ENCODE results near the gene IKZF2. TPM values are rescaled to one million over a fixed set of nuclear protein-coding genes. Genes with fewer than 3 reads are reported as not detected.

Gene IKZF2
- polyA plus RNA-seq, 1 donor (not counting 4 experiments of a cell fraction or from before 2014, with no cell fraction given) = 8.2 TPM

DNA sequence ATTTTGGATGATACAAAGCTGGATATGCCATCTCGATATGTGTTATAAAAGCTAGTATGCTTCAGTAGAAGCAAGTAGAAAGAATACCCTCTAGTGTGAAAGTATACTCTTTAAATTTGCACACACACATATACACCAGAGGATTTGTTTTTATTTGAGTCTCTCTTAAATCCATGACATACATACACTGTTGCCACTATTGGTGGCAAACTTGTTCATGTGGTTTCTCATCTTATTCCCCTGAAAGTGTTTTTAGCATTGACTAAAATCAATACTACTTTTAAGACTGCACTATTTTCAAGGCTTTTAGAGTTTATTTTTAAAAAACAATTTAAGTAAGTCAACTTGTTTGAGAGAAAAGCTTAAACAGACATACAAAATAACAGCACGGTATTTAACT is 137.4 kb downstream of the IKZF2 start:
- no peaks in the 10 kb centered on the region for H4K20me1 ChIP-seq (ENCODE audit: control insufficient read depth, extremely low read depth, insufficient read depth, low read length)
- no peaks in the 10 kb centered on the region for H3K4me1 ChIP-seq (ENCODE audit: control insufficient read depth, extremely low read depth, insufficient read depth, low read length)
- H3K9ac ChIP-seq (ENCODE audit: control insufficient read depth, extremely low read depth, insufficient read depth, low read length) = no peak overlapping the region
- H3K4me3 ChIP-seq (ENCODE audit: control insufficient read depth in 2 of 3, extremely low read depth in 1 of 3, insufficient read depth in 2 of 3, low read depth in 1 of 3, low read length in 3 of 3) = no peak overlapping the region
- no peak overlapping the region for H2AFZ ChIP-seq (ENCODE audit: control insufficient read depth, low read length)
- H3K9me1 ChIP-seq (ENCODE audit: control insufficient read depth, extremely low read depth, insufficient read depth, low read length) = no peaks in the 10 kb centered on the region
- no peaks in the 10 kb centered on the region for H3K27me3 ChIP-seq (ENCODE audit: control insufficient read depth, extremely low read depth, insufficient read depth, low read length)
- dilution Hi-C loops (cut with MboI; ENCODE audit: extremely low pct_ligation_motif_present, low sequenced_read_pairs) = no loop called here
- FAIRE-seq = no peak
- no peaks in the 10 kb centered on the region for H3K9me3 ChIP-seq (ENCODE audit: control insufficient read depth, low read depth, low read length)
- no peaks in the 10 kb centered on the region for H3K36me3 ChIP-seq (ENCODE audit: control insufficient read depth in 2 of 2, extremely low read depth in 1 of 2, insufficient read depth in 2 of 2, low read length in 2 of 2)
- H3K4me2 ChIP-seq (ENCODE audit: control insufficient read depth, extremely low read depth, insufficient read depth, low read depth, low read length) = no peak overlapping the region
- TF ChIP-seq, protein P1, sequence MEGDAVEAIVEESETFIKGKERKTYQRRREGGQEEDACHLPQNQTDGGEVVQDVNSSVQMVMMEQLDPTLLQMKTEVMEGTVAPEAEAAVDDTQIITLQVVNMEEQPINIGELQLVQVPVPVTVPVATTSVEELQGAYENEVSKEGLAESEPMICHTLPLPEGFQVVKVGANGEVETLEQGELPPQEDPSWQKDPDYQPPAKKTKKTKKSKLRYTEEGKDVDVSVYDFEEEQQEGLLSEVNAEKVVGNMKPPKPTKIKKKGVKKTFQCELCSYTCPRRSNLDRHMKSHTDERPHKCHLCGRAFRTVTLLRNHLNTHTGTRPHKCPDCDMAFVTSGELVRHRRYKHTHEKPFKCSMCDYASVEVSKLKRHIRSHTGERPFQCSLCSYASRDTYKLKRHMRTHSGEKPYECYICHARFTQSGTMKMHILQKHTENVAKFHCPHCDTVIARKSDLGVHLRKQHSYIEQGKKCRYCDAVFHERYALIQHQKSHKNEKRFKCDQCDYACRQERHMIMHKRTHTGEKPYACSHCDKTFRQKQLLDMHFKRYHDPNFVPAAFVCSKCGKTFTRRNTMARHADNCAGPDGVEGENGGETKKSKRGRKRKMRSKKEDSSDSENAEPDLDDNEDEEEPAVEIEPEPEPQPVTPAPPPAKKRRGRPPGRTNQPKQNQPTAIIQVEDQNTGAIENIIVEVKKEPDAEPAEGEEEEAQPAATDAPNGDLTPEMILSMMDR (optimal IDR thresholded peaks at IDR 0.05 in 1 of 3, IDR thresholded peaks at IDR 0.05 in 1 of 3, conservative IDR thresholded peaks at IDR 0.05 in 1 of 3; ENCODE audit: extremely low read depth in 1 of 3, insufficient read depth in 2 of 3, low read length in 3 of 3) = no peak
- TF ChIP-seq EZH2 (IDR thresholded peaks at IDR 0.05; ENCODE audit: low read length) = no peak
- H3K27ac ChIP-seq (ENCODE audit: control insufficient read depth, insufficient read depth, low read length) = no peak overlapping the region
- no peaks in the 10 kb centered on the region for H3K79me2 ChIP-seq (ENCODE audit: control insufficient read depth, insufficient read depth, low read length)
- DNase-seq (ENCODE audit: low read depth, low spot score) = no peak

DNA sequence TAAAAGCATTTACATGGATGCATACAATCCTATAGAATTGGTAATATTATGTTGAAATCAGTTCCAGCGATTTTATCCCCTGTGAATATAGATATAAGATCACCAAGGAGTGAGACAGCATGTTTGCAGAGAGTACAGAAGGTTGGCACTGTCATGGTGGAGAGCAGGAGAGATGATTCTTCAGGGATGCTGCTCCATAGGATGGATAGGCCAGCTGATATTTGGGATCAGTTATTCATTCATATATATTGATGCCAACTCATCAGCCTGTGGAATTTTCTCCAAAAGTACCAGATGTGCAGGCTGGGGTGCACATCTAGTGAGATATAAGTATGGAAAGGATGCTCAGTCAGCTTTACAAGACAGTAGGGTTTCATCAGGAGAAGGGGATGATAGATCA is 139.9 kb downstream of the IKZF2 start:
- no peak for TF ChIP-seq EZH2 (IDR thresholded peaks at IDR 0.05; ENCODE audit: low read length)
- TF ChIP-seq, protein P1 (optimal IDR thresholded peaks at IDR 0.05 in 1 of 3, IDR thresholded peaks at IDR 0.05 in 1 of 3, conservative IDR thresholded peaks at IDR 0.05 in 1 of 3; ENCODE audit: extremely low read depth in 1 of 3, insufficient read depth in 2 of 3, low read length in 3 of 3) = no peak
- Histone ChIP-seq H3K4me1 (ENCODE audit: control insufficient read depth, extremely low read depth, insufficient read depth, low read length) (no peaks in the 10 kb centered on the region), H2AFZ (ENCODE audit: control insufficient read depth, low read length) (no peak overlapping the region), H3K79me2 (ENCODE audit: control insufficient read depth, insufficient read depth, low read length) (no peaks in the 10 kb centered on the region), H3K9me3 (ENCODE audit: control insufficient read depth, low read depth, low read length) (no peaks in the 10 kb centered on the region), H3K4me3 (ENCODE audit: control insufficient read depth in 2 of 3, extremely low read depth in 1 of 3, insufficient read depth in 2 of 3, low read depth in 1 of 3, low read length in 3 of 3) (no peak overlapping the region), H4K20me1 (ENCODE audit: control insufficient read depth, extremely low read depth, insufficient read depth, low read length) (no peaks in the 10 kb centered on the region), H3K27me3 (ENCODE audit: control insufficient read depth, extremely low read depth, insufficient read depth, low read length) (no peaks in the 10 kb centered on the region), H3K27ac (ENCODE audit: control insufficient read depth, insufficient read depth, low read length) (no peak overlapping the region), H3K9me1 (ENCODE audit: control insufficient read depth, extremely low read depth, insufficient read depth, low read length) (no peaks in the 10 kb centered on the region), H3K4me2 (ENCODE audit: control insufficient read depth, extremely low read depth, insufficient read depth, low read depth, low read length) (no peak overlapping the region), H3K9ac (ENCODE audit: control insufficient read depth, extremely low read depth, insufficient read depth, low read length) (no peak overlapping the region), H3K36me3 (ENCODE audit: control insufficient read depth in 2 of 2, extremely low read depth in 1 of 2, insufficient read depth in 2 of 2, low read length in 2 of 2) (peaks cover 4% of the 10 kb centered on the region in 2 experiments)
- no peak for DNase-seq (ENCODE audit: low read depth, low spot score)
- dilution Hi-C loops (cut with MboI; ENCODE audit: extremely low pct_ligation_motif_present, low sequenced_read_pairs) = no loop called here
- no peak for FAIRE-seq

All from keratinocyte (primary cell).